NCI-H748 (cell line): ENCODE data around the gene EDRF1.
"Not testable (repeated sequence)": the region's sequence is repeated elsewhere in the genome, so short reads cannot be mapped to it uniquely, and the experiment has no call there.

ENCODE experiments used
- DNase-seq: peaks from one replicate; lab custom pipeline; 2025; ENCODE audit not compliant: unreplicated experiment; lab: John Stamatoyannopoulos, UW

EDRF1 gene

DNA sequence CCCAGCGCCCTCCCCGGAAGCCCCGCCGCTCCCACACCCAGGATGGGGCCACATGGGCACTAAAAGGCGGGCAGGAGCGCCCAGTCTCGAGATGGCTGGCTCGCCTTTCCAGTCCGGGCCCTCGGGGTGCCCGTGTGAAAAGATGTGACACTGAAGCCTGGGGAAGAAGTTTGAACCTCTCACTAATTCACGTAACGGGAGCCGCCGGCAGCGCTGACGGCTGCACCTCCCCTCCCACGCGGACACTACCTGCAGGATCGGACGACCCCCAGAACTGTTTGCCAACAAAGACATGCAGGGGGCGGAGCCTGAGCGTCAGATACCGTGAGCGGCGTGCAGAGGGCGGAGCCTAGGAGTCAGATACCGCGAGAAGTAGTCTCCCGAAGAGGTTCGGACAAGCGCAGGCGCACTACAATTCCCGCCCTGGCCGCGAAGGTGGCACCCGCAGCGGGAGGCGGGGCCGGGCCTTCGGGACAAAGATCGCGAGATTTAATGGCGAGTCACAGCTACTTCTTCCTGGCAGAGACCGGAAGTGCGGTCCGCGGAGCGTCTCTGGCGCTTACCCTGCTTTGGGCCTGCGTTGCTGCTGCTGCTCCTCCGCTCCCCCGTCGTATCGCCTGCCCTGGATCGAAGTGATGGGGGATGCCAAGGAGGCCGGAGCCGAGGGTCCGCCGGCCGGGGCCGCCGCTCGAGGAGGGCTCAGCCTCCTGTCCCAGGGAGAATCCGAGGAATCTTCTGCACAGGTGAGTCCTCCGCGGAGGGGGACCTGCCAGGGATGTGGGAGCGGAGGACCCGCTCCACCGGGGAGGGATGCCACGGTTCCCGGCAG, at the start of gene EDRF1:
Gene EDRF1, plus strand, starts transcription at position 537 of the 829 bp plus-strand sequence. Its CDS starts 99 bp downstream, at position 636.
- DNase-seq = peak; percentile 97

GRCh38 chr10:125672884-125673283, 46.6 kb upstream of the EDRF1 start:
- no peak for DNase-seq

GRCh38 chr10:125679436-125679835, 40.1 kb upstream of the EDRF1 start:
- no peak for DNase-seq

GRCh38 chr10:125683063-125683462, 36.4 kb upstream of the EDRF1 start, which contains the start of gene TEX36:
Gene TEX36, minus strand, starts transcription at chr10:125683163. Its CDS starts 174 bp downstream, at chr10:125682989.
- no peak for DNase-seq

GRCh38 chr10:125683821-125684220, 35.7 kb upstream of the EDRF1 start:
- DNase-seq = no peak

DNA sequence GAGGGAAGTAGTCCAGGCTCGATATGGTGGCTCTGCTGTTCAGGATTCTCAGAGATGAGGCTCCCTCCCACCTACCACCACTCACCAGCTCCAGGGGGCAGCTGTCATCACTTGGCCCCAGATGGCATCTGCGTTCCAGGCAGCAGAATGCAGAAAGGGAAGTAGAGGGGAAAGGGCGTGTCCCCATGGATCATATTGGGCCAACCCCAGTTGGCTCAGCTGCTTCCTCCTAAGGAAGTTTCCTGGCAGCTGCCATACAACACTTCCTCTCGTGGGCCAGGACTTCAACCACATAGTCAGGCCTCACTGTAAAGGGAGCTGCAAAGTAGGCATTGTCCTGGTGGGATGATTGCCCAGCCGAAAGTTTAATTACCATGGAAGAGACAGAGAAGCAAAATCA, 34.9 kb upstream of the EDRF1 start:
- no peak for DNase-seq

- DNase-seq = no peak
Measured at GRCh38 chr10:125687507-125688185, 31.9 kb upstream of the EDRF1 start.

DNA sequence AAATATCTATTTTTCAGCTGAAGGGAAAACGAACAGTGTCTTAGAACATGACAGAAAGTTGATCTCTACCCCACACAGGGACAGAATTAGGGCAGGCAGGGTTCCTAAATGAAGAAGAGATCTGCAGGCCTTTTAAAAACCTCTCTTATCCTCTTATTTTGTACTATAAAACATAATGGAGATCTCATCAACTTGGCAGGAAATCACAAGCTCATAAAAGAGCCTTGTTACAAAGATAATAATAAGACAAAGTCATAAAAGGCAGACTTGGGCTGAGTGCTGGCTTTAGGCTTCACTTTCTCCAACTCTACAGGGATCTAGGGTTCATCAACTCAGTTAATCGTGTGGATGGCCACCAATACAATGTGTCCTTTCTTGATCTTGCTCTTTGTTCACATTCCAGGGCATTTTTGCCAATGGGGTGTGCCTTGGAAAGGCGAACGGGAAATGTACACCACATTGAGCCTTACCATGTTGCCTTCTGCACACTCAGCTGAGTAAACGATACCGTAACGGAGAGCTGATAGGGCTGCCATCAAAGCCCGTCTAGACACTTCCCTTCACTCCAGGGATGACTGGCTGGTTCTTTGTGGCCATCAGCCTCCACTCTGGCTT, 29.4 kb upstream of the EDRF1 start:
- peak; percentile 48 for DNase-seq

DNA sequence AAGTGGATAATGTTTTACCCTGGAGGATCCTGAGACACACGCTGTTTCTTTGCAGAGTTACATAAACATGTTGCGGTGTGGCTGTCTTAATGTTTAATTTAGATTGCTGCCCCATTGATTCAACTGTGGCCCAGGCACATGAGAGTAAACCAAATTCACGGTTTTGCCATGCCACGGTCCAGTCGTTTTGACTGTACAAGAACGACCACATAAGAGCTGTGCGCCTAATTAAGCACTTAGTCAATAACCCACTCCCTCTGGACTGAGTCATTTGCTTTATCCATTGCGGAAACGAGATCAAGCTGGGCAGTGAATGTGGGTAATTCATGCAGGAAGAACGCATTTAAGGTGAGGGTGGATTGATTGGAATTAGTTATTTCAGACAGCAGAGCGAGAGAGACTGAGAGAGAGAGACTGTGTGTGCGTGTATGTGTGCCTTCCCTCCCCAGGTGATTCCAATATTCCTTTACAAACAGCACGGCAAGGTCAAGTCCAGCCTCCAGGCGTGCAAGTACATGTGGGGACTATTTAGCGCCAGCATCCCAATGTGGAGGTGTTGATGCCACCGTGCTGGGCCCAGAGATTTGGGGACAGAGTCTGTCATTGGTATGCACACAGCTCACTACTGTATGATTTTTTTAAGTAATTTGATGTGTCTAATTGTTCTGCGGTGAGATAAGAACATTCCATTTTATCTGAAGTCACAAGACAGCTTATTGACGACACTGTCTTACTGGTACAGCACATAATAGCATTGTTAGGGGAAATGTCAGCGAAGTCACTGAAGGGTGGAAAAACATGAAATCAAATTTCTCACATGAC, 28.1 kb upstream of the EDRF1 start:
- peak; percentile 67 for DNase-seq

- DNase-seq = no peak
Measured at GRCh38 chr10:125692196-125692595, 27.3 kb upstream of the EDRF1 start.

- no peak for DNase-seq
Measured at GRCh38 chr10:125692601-125693523, 26.6 kb upstream of the EDRF1 start.

DNA sequence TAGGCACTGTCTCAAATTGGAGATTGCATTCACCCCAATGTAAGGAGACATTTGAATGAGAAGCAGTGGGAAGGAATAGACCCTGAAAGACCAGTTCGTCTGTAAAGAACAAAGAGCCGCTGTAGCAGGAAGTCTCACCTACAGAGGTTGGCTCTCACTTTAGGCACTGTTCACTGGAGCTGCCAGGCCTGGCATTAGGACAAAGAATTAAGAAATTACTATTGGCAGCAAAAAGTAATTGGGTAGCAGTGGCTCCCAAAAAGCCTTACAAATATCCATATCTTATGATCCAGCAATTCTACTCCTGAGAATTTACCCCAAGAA, 26.0 kb upstream of the EDRF1 start:
- no peak for DNase-seq

- no peak for DNase-seq
Measured at GRCh38 chr10:125694883-125695282, 24.6 kb upstream of the EDRF1 start.

GRCh38 chr10:125696884-125697283, 22.6 kb upstream of the EDRF1 start:
- DNase-seq = not testable (repeated sequence)

DNA sequence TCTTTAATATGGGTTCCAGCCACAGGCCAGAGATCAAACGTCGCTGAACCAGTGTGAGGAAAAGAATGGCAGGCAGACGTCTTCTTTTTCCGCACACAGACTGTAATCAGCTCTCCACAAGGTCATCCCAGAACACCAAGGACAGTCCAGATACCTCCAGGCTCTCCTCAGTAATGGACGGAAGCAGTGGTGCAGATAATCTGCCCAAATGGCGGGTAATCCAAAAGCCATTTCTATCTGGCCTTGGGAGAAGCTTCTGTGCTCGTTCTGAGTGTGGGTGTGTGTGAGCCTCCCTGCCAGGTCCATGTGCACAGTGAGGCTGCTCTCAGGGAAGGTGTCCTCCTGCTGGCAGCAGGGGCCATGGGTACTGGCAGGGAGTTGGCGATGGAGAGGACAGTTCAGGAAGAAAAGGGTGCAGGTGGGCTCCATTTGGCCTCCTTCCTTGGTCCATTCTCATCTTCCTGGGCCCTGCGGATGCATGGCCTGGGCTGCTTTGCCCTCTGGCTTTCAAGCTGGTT, 21.0 kb upstream of the EDRF1 start:
- DNase-seq = no peak

DNA sequence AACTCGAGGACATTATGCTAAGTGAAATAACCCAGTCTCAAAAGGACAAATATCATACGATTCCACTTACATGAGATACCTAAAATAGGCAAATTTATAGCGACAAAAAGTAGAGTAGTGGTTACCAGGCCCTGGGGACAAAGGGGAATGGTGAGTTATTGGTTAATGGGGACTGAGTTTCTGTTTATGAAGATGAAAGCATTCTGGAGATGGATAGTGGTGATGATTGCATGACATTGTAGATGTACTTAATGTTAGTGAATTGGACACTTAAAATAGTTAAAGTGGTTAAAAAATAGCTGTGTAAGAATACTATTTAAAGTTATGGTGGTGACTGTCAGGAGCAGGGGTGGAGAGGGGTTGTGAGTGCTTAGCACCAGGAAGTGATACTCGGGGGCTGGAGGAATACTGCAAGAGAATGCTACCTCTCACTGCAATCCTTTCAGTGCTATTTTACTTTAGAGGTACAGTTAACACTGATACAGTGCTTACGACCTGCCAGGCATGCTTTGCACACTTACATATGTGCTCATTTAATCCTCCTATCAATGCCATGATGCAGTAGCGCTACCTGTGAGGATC, 19.9 kb upstream of the EDRF1 start:
- no peak for DNase-seq

GRCh38 chr10:125700355-125700911, 19.1 kb upstream of the EDRF1 start:
- no peak for DNase-seq

- no peak for DNase-seq
Measured at GRCh38 chr10:125707541-125708468, 11.7 kb upstream of the EDRF1 start.
